IMR-90 (cell line): ENCODE results near the gene ABCF3. TPM values are rescaled to one million over a fixed set of nuclear protein-coding genes. Genes with fewer than 3 reads are reported as not detected.

Experiments used
- ATAC-seq: fragments of 200-7000 bp; cut with Tn5 transposase; 2 replicates; pipeline ENCODE4 v1.9.1; 2020; ENCODE audit warnings: low read depth, mild to moderate bottlenecking, moderate library complexity
- BruUV-seq: library from RNA; stranded (reverse); fragments of 400-500 nt; replicated peaks from 2 replicates; lab custom pipeline; 2021; lab: Mats Ljungman, UMichigan
- CTCF ChIA-PET: fragments of 300-600 bp; formaldehyde crosslinking; extraction: SDS; loops from one replicate; lab custom pipeline; 2021; ENCODE audit warnings: antibody characterized with exemption; lab: Yijun Ruan, JAX
- POLR2A ChIA-PET: fragments of 300-600 bp; sonication (Branson Sonifier 250); formaldehyde crosslinking; loops from one replicate; lab custom pipeline; 2022; ENCODE audit warnings: antibody characterized with exemption; ENCODE audit not compliant: unreplicated experiment; lab: Charles Lee
- DNase-seq: peaks from one replicate; pipeline ENCODE4 v3.0.0; 2013
- H2AFZ ChIP-seq: replicated peaks from 2 replicates; pipeline ENCODE3; 2013; ENCODE audit warnings: low read length, mild to moderate bottlenecking; ENCODE audit not compliant: poor library complexity
- H2AK5ac ChIP-seq: 2 replicates; pipeline ENCODE4 v1.6.1; 2013; ENCODE audit warnings: low read depth, low read length, inconsistent platforms
- H2AK9ac ChIP-seq: replicated peaks from 2 replicates; pipeline ENCODE3; 2013; ENCODE audit warnings: mild to moderate bottlenecking, low read depth, low read length, moderate library complexity; ENCODE audit not compliant: poor library complexity
- H2BK120ac ChIP-seq: 2 replicates; pipeline ENCODE4 v1.6.1; 2013; ENCODE audit warnings: low read depth, low read length, inconsistent platforms
- H2BK15ac ChIP-seq: 3 replicates; pipeline ENCODE4 v1.6.1; 2013; ENCODE audit warnings: low read depth, low read length, inconsistent platforms
- H2BK20ac ChIP-seq: 2 replicates; pipeline ENCODE4 v1.6.1; 2013; ENCODE audit warnings: low read depth, mild to moderate bottlenecking, inconsistent platforms, low read length, moderate library complexity
- H2BK5ac ChIP-seq: 2 replicates; pipeline ENCODE4 v1.6.1; 2013; ENCODE audit warnings: mild to moderate bottlenecking, low read depth, low read length, inconsistent platforms; ENCODE audit not compliant: poor library complexity, severe bottlenecking
- H3K14ac ChIP-seq: replicated peaks from 2 replicates; pipeline ENCODE4 v1.6.1; 2013; ENCODE audit warnings: low read depth, low read length, inconsistent platforms
- H3K18ac ChIP-seq: 2 replicates; pipeline ENCODE4 v1.6.1; 2013; ENCODE audit warnings: low read depth, low read length, control low read depth
- H3K23ac ChIP-seq: 2 replicates; pipeline ENCODE4 v1.6.1; 2013; ENCODE audit warnings: low read depth, low read length, inconsistent platforms
- H3K27ac ChIP-seq: 2 replicates; pipeline ENCODE4 v1.5.1; 2013; ENCODE audit warnings: mild to moderate bottlenecking, control low read depth, low read length; ENCODE audit not compliant: insufficient read depth
- H3K27me3 ChIP-seq: 2 replicates; pipeline ENCODE4 v1.6.1; 2013; ENCODE audit warnings: low read length; ENCODE audit not compliant: control insufficient read depth, insufficient read depth
- H3K36me3 ChIP-seq: 2 replicates; pipeline ENCODE4 v1.6.1; 2013; ENCODE audit warnings: low read length, mixed read lengths; ENCODE audit not compliant: control insufficient read depth, insufficient read depth
- H3K4ac ChIP-seq: 2 replicates; pipeline ENCODE4 v1.6.1; 2013; ENCODE audit warnings: low read depth, low read length, inconsistent platforms
- H3K4me1 ChIP-seq: 2 replicates; pipeline ENCODE4 v1.6.1; 2013; ENCODE audit warnings: low read length, mixed read lengths; ENCODE audit not compliant: control insufficient read depth, insufficient read depth
- H3K4me2 ChIP-seq: 2 replicates; pipeline ENCODE4 v1.6.1; 2013; ENCODE audit warnings: low read depth, mild to moderate bottlenecking, control low read depth, low read length, moderate library complexity
- H3K4me3 ChIP-seq: 2 replicates; pipeline ENCODE4 v1.5.1; 2013; ENCODE audit warnings: low read depth, mild to moderate bottlenecking, control low read depth, low read length, moderate library complexity; ENCODE audit not compliant: insufficient read depth
- H3K56ac ChIP-seq: 2 replicates; pipeline ENCODE4 v1.6.1; 2013; ENCODE audit warnings: low read length, inconsistent platforms; ENCODE audit not compliant: insufficient read depth; ENCODE audit errors: extremely low read depth
- H3K79me1 ChIP-seq, 2 experiments: 2 replicates each; pipeline ENCODE4 v1.6.1; 2013; ENCODE audit warnings: low read length in 2 of 2, inconsistent platforms in 1 of 2, low read depth in 1 of 2
- H3K9ac ChIP-seq: 2 replicates; pipeline ENCODE4 v1.6.1; 2013; ENCODE audit warnings: low read depth, low read length, control low read depth
- H3K9me1 ChIP-seq: 2 replicates; pipeline ENCODE4 v1.6.1; 2013; ENCODE audit warnings: low read length, inconsistent platforms; ENCODE audit not compliant: insufficient read depth
- H3K9me3 ChIP-seq: 2 replicates; pipeline ENCODE4 v1.6.1; 2013; ENCODE audit warnings: low read length; ENCODE audit not compliant: control insufficient read depth, insufficient read depth
- H4K20me1 ChIP-seq: 2 replicates; pipeline ENCODE4 v1.6.1; 2013; ENCODE audit warnings: low read length, inconsistent platforms; ENCODE audit not compliant: insufficient read depth
- H4K5ac ChIP-seq: 2 replicates; pipeline ENCODE4 v1.6.1; 2013; ENCODE audit warnings: mild to moderate bottlenecking, low read depth, low read length, control low read depth
- H4K8ac ChIP-seq, 2 experiments: 2 replicates each; pipeline ENCODE4 v1.6.1; 2013; ENCODE audit warnings: low read depth in 2 of 2, low read length in 2 of 2, control low read depth in 1 of 2, inconsistent platforms in 1 of 2
- H4K91ac ChIP-seq: 2 replicates; pipeline ENCODE4 v1.6.1; 2013; ENCODE audit warnings: low read depth, low read length, inconsistent platforms; ENCODE audit not compliant: insufficient read depth
- BHLHE40 ChIP-seq: fragments of 150-350 bp; IDR thresholded peaks from 2 replicates; pipeline ENCODE4 v1.6.1; 2016; ENCODE audit warnings: mild to moderate bottlenecking, low read depth, low read length
- CEBPB ChIP-seq: IDR thresholded peaks from 2 replicates; pipeline ENCODE4 v1.6.1; 2012; ENCODE audit warnings: low read depth, low read length, improper control_type of control experiment
- CHD1 ChIP-seq: IDR thresholded peaks from 2 replicates; pipeline ENCODE4 v1.6.1; 2012; ENCODE audit warnings: low read depth, low read length, improper control_type of control experiment
- FOS ChIP-seq: fragments of 150-350 bp; IDR thresholded peaks from 2 replicates; pipeline ENCODE4 v1.6.1; 2016; ENCODE audit warnings: low read depth, low read length
- MAFK ChIP-seq: IDR thresholded peaks from 2 replicates; pipeline ENCODE4 v1.6.1; 2012; ENCODE audit warnings: low read depth, low read length, improper control_type of control experiment
- MAZ ChIP-seq: IDR thresholded peaks from 2 replicates; pipeline ENCODE4 v1.6.1; 2012; ENCODE audit warnings: low read depth, mild to moderate bottlenecking, low read length, improper control_type of control experiment, moderate library complexity, borderline replicate concordance
- MXI1 ChIP-seq: IDR thresholded peaks from 2 replicates; pipeline ENCODE4 v1.6.1; 2012; ENCODE audit warnings: low read depth, mild to moderate bottlenecking, low read length, moderate library complexity, borderline replicate concordance
- NFE2L2 ChIP-seq: fragments of 150-350 bp; IDR thresholded peaks from 2 replicates; pipeline ENCODE4 v1.6.1; 2016; ENCODE audit warnings: low read depth, mild to moderate bottlenecking, low read length
- POLR2A ChIP-seq: IDR thresholded peaks from 2 replicates; pipeline ENCODE4 v1.6.1; 2012; ENCODE audit warnings: mild to moderate bottlenecking, low read depth, low read length
- RAD21 ChIP-seq: IDR thresholded peaks from 2 replicates; pipeline ENCODE4 v1.6.1; 2012; ENCODE audit warnings: low read length, improper control_type of control experiment
- RCOR1 ChIP-seq: IDR thresholded peaks from 2 replicates; pipeline ENCODE4 v1.6.1; 2012; ENCODE audit warnings: mild to moderate bottlenecking, low read length, improper control_type of control experiment; ENCODE audit not compliant: insufficient replicate concordance
- RFX5 ChIP-seq: IDR thresholded peaks from 2 replicates; pipeline ENCODE4 v1.8.0; 2012; ENCODE audit warnings: low read depth, mild to moderate bottlenecking, low read length, moderate library complexity
- SMC3 ChIP-seq: fragments of 150-350 bp; IDR thresholded peaks from 2 replicates; pipeline ENCODE4 v1.6.1; 2016; ENCODE audit warnings: low read depth, mild to moderate bottlenecking, antibody characterized with exemption, low read length, moderate library complexity
- WGBS, 2 experiments: methylation state at CpG; one replicate each; pipeline versions ENCODE4 v1.1.5 to v1.1.7; 2013; ENCODE audit warnings: missing lambda C conversion rate in 2 of 2; ENCODE audit not compliant: insufficient read length in 1 of 2; ENCODE audit errors: extremely low coverage in 2 of 2; 5-methylcytosine and 5-hydroxymethylcytosine counted together
- dilution Hi-C: fragments of 300-500 bp; cut with HindIII; formaldehyde crosslinking; loops from one replicate; pipeline ENCODE4 v1.14.3; 2018; ENCODE audit warnings: low sequenced_read_pairs; ENCODE audit not compliant: unreplicated experiment
- in situ Hi-C: fragments of 300-500 bp; cut with MboI; formaldehyde crosslinking; loops from 3 replicates; pipeline ENCODE4 v1.14.3; 2019; ENCODE audit warnings: low sequenced_read_pairs, inconsistent platforms, mixed read lengths
- intact Hi-C: fragments of 100-400 bp; cut with micrococcal nuclease; formaldehyde crosslinking; loops from 2 replicates; pipeline ENCODE4 v1.10.0; 2022
- polyA plus RNA-seq, 3 experiments: library from polyadenylated mRNA; depleted of rRNA; stranded (reverse); fragments of >200 nt; gene quantifications; 2 replicates each; pipeline ENCODE4 v1.2.3, GENCODE V29; 2012; ENCODE audit warnings: low replicate concordance in 1 of 3
- total RNA-seq: library from RNA; depleted of rRNA; stranded (reverse); fragments of >200 nt; gene quantifications from 2 replicates; pipeline ENCODE4 v1.2.3, GENCODE V29; 2012
- TF ChIP-seq, protein P1 (sequence below): conservative IDR thresholded peaks from 2 replicates; pipeline ENCODE4 v1.5.1; 2012; ENCODE audit warnings: mild to moderate bottlenecking, low read depth, low read length, improper control_type of control experiment
- TF ChIP-seq, protein P2 (sequence below): fragments of 150-350 bp; IDR thresholded peaks from 2 replicates; pipeline ENCODE4 v1.6.1; 2017; ENCODE audit warnings: mild to moderate bottlenecking, antibody characterized with exemption, low read length, low read depth
- TF ChIP-seq, protein P3 (sequence below): fragments of 150-350 bp; IDR thresholded peaks from 2 replicates; pipeline ENCODE4 v1.6.1; 2016; ENCODE audit warnings: low read depth, mild to moderate bottlenecking, low read length, moderate library complexity, borderline replicate concordance

ABCF3 gene
- total and polyA plus RNA-seq, 2 of the 4 experiments (the other 2 are of a cell fraction): 36.9 to 59.2 TPM

DNA sequence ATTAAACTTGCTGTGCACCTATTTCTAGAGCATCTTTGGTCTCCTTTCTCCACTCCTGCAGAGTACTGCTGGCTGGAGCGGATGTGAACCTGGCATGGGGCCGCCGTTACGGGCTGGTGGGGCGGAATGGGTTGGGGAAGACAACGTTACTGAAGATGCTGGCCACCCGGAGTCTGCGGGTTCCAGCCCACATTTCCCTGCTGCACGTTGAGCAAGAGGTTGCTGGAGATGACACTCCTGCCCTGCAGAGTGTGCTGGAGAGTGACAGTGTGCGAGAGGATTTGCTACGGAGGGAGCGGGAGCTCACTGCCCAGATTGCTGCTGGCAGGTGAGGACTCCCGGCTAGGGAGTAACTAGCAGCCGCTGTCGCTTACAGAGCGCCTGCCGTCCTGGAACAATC is 2.1 kb downstream of the ABCF3 start:
- no peak overlapping the region for H2BK15ac ChIP-seq
- H3K23ac ChIP-seq: no peak overlapping the region
- no peak overlapping the region for H2AK5ac ChIP-seq
- TF ChIP-seq CHD1 (no peak), MAZ (no peak), NFE2L2 (no peak), FOS (no peak), RFX5 (no peak), MAFK (no peak), RAD21 (no peak), SMC3 (no peak), MXI1 (no peak), BHLHE40 (no peak), RCOR1 (no peak), POLR2A (no peak), CEBPB (no peak)
- TF ChIP-seq, protein P1, sequence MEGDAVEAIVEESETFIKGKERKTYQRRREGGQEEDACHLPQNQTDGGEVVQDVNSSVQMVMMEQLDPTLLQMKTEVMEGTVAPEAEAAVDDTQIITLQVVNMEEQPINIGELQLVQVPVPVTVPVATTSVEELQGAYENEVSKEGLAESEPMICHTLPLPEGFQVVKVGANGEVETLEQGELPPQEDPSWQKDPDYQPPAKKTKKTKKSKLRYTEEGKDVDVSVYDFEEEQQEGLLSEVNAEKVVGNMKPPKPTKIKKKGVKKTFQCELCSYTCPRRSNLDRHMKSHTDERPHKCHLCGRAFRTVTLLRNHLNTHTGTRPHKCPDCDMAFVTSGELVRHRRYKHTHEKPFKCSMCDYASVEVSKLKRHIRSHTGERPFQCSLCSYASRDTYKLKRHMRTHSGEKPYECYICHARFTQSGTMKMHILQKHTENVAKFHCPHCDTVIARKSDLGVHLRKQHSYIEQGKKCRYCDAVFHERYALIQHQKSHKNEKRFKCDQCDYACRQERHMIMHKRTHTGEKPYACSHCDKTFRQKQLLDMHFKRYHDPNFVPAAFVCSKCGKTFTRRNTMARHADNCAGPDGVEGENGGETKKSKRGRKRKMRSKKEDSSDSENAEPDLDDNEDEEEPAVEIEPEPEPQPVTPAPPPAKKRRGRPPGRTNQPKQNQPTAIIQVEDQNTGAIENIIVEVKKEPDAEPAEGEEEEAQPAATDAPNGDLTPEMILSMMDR: no peak
- TF ChIP-seq, protein P2, sequence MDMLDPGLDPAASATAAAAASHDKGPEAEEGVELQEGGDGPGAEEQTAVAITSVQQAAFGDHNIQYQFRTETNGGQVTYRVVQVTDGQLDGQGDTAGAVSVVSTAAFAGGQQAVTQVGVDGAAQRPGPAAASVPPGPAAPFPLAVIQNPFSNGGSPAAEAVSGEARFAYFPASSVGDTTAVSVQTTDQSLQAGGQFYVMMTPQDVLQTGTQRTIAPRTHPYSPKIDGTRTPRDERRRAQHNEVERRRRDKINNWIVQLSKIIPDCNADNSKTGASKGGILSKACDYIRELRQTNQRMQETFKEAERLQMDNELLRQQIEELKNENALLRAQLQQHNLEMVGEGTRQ: no peak
- TF ChIP-seq, protein P3, sequence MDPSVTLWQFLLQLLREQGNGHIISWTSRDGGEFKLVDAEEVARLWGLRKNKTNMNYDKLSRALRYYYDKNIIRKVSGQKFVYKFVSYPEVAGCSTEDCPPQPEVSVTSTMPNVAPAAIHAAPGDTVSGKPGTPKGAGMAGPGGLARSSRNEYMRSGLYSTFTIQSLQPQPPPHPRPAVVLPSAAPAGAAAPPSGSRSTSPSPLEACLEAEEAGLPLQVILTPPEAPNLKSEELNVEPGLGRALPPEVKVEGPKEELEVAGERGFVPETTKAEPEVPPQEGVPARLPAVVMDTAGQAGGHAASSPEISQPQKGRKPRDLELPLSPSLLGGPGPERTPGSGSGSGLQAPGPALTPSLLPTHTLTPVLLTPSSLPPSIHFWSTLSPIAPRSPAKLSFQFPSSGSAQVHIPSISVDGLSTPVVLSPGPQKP: no peak
- CTCF ChIA-PET: no interaction called here
- no peak overlapping the region for H3K4me3 ChIP-seq
- POLR2A ChIA-PET: no interaction called here
- no peak overlapping the region for H4K91ac ChIP-seq
- no peak overlapping the region for H3K56ac ChIP-seq
- no peak overlapping the region for H4K5ac ChIP-seq
- no peak overlapping the region for H2BK5ac ChIP-seq
- no peak for ATAC-seq
- H2BK120ac ChIP-seq: no peak overlapping the region
- intact Hi-C loops (no loop called here), in situ Hi-C loops (no loop called here), dilution Hi-C loops (no loop called here)
- TSS peak; percentile 8 for BruUV-seq
- peaks cover 60% of the 10 kb centered on the region for H3K36me3 ChIP-seq
- 0 out of 2 replicates have a peak, but pooled peaks cover 8% of the 10 kb centered on the region for H3K9me1 ChIP-seq
- H3K4me2 ChIP-seq: no peak overlapping the region
- no peak overlapping the region for H3K27ac ChIP-seq
- no peak overlapping the region for H2AK9ac ChIP-seq
- no peak overlapping the region for H3K9ac ChIP-seq
- H4K20me1 ChIP-seq: peaks cover 19% of the 10 kb centered on the region; the same call in 1 of the 2 replicates
- no peak overlapping the region for H3K14ac ChIP-seq
- H2AFZ ChIP-seq: no peak overlapping the region
- no peak overlapping the region for H3K18ac ChIP-seq
- H3K9me3 ChIP-seq: no peaks in the 10 kb centered on the region
- no peaks in the 10 kb centered on the region for H3K27me3 ChIP-seq
- H3K4me1 ChIP-seq: peaks cover 3% of the 10 kb centered on the region; the same call in 1 of the 2 replicates
- DNase-seq: no peak
- peaks cover 30 to 44% of the 10 kb centered on the region in 2 experiments for H3K79me1 ChIP-seq
- no peak overlapping the region for H2BK20ac ChIP-seq
- no peak overlapping the region for H3K4ac ChIP-seq
- 86% methylated on average over 8 of the region's 17 CpGs; no CpG with 5 or more reads in 1 of the 2 experiments for WGBS, 2 experiments
- H4K8ac ChIP-seq: no peak overlapping the region
